ENCODE results near the gene FBRSL1.
"Not testable (repeated sequence)": the region's sequence is repeated elsewhere in the genome, so short reads cannot be mapped to it uniquely, and the experiment has no call there.

FBRSL1 gene

DNA sequence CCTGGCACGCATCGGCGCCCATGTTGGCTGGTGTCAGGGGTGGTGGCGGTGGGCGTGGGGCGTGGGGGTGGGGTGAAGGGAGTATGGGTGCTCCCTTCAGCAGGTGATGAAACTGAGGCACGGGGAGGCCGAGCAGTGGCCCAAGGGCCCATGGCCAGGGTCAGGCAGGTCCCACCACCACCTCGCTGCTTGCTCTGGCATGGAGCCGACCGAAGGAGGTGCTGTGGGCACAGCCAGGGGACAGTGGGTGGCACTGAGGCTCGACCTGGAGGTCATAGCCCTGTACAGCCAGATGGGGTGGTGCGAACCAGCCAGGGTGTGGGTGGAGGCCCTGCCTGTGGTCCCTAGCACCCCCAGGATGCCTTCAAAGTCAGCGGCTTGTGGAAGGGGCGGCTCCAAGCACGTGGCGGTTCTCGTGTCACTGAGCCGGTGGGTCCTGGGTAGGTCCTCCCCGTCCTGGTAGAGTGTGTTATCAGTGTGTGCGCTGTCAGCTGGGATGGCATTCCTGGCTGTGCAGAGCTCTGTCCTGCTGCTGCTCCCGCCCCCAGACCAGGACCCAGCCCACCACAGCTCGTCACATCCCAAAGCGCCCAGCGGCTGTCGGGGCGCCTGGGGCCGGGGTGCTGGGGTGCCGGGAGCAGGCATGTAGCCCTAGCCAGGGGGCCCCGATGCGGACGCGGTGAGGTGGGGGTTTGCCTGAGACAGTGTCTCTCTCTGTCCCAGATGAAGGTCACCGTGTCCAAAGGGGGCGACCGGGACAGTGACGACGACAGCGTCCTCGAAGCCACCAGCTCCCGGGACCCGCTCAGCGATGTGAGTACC, 35.3 kb downstream of the FBRSL1 start:
- no peak for DNase-seq (ENCODE audit: low spot score)

DNA sequence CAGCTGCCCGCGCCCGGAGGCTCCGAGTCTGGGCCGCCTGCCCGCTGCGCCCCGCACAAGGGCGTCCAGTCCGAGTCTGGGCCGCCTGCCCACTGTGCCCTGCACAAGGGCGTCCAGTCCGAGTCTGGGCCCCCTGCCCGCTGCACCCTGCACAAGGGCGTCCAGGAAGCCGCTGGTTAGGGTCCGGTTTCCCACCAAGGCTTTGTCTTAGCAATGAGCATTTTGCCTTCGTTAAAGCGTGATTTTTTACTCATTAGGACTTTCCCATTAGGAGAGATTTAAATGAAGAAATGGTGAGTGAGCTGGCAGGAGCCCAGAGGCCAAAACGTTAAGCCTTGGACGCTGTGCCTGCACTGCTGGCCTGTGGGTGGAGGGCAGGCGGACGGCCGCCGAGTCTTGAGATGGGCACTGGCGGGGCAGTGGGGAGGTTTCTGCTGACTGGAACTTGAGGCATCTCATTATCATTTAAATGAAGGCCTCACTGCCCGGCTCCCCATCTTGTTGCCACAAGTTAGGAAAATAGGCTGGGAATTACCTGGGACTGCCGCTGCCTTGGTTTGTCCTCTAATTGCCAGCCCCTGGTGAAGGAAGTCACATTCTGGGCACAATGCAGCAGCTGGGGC, 36.0 kb downstream of the FBRSL1 start:
- no peak for DNase-seq (ENCODE audit: low spot score)

DNA sequence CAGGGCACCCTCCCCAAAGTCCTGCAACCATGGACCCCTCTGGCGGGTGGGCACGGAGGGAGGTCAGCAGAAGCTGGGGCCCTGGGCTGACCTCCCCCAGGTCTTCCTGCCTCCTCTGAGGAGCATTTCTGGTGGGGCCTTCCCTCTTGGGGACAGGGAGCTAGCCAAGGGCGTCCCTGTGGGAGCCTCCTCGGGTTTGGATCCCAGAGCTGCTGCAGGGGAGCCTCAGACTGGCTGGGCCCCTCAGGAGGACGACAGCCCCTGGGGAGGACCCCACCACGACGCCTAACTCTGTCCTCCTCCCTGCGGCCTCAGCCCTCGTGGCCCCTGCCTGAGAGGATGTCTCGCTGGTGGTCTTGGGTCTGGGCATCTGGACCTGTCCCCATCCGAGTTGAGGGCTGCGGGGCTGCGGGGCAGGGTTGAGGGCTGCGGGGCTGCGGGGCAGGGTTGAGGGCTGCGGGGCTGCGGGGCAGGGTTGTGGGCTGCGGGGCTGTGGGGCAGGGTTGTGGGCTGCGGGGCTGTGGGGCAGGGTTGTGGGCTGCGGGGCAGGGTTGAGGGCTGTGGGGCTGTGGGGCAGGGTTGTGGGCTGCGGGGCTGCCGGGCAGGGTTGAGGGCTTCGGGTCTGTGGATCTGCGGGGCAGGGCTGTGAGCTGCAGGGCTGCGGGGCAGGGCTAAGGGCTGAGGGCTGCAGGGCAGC, 37.4 kb downstream of the FBRSL1 start:
- no peak for DNase-seq (ENCODE audit: low spot score)

DNA sequence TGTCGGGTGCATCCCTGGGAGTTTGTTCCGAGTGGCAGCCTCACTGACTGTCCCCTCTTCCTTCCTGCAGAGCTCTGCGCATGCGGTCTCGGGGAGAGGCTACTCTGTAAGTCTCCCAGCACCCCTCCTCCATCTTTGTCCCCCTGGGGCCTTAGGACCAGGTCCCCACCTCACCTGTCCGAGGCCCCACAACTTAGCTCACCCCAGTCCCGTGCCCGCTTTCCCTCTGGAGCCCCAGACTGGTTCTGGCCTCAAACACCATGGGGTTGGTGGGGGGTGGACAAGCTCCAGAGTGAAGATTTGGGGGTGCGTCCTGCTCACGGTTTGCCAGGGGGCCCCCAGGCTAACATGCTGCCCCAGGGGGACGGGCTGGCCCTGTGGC, 37.9 kb downstream of the FBRSL1 start:
- DNase-seq (ENCODE audit: low spot score) = no peak

DNA sequence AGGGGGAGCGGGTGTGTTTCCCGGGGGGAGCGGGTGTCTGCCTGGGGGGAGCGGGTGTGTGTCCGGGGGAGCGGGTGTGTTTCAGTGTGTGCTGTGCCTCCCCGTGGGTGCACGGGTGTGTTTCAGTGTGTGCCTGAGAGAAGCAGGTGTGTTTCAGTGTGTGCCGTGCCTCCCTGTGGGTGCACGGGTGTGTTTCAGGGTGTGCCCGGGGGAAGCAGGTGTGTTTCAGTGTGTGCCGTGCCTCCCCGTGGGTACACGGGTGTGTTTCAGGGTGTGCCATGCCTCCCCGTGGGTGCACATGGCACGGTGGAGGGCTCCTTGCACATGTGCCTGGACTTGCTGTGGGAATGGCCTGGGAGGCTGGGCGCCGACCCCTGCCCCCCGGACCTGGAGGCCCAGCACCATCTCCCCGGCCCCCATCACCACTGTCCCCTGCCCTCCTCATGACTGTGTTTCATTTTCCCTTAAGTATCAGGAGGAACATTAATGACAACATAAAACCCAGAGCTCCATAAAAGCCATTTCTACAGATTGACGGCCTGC, 38.7 kb downstream of the FBRSL1 start:
- DNase-seq (ENCODE audit: low spot score) = no peak

DNA sequence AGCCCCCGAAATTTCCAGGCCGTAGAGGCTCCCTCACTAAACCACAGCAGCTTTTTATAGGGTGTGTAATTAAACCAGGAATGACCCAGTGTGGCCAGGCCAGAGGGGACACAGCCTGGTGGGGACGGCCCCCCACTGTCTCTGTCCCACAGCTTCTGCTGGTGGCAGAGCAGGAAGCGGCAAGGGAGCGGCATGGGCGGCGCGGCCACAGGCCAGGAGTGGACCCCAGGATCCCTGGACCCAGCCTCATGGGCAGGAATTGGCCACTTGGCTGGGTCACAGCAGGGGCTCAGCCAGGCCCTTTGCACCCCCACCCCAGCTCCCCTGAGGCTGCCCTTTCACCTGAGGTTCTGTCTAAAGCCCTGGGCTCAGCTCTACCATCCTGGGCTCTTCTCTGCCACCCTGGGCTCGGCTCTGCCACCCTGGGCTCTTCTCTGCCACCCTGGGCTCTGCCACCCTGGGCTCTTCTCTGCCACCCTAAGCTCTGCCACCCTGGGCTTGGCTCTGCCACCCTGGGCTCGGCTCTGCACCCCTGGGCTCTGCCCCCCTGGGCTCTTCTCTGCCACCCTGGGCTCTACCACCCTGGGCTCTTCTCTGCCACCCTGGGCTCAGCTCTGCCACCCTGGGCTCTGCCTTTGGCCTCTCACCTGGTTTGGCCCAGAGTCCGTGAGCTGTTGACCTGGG, 39.3 kb downstream of the FBRSL1 start:
- DNase-seq (ENCODE audit: low spot score) = no peak

DNA sequence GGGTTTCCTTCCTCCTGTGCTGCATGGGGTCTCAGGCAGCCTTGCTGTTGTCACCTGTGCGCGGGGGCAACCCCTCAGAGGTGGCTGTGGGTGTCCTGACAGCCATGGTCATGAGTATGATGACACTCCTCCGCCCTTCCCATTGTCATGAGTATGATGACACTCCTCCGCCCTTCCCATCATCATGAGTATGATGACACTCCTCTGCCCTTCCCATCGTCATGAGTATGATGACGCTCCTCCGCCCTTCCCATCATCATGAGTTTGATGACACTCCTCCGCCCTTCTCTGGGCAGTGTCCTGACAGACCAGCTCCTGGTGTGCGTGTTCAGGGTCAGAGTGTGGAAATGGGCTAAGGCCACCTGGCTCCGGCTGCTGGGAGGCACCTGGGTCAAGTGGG, 40.0 kb downstream of the FBRSL1 start:
- no peak for DNase-seq (ENCODE audit: low spot score)

DNA sequence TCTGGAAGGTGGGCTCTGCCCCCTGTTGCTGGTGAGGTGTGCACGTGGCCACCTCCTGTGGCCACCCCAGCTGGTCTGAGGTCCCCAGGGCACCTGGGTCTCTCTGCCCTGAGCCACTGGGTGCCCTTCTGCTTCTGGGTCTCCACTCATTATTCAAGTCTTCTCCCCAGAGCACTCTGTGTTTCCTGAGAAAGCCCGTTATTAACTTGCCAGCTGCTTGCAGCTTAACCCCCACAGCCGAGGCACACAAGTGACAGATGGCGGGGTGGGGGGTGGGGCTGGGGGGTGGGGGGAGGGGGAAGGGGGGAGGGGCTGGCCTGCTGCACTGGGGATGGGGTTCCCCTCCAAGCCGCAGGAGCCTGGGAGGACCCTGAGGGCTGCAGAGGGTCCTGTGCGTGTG, 40.5 kb downstream of the FBRSL1 start:
- no peak for DNase-seq (ENCODE audit: low spot score)

DNA sequence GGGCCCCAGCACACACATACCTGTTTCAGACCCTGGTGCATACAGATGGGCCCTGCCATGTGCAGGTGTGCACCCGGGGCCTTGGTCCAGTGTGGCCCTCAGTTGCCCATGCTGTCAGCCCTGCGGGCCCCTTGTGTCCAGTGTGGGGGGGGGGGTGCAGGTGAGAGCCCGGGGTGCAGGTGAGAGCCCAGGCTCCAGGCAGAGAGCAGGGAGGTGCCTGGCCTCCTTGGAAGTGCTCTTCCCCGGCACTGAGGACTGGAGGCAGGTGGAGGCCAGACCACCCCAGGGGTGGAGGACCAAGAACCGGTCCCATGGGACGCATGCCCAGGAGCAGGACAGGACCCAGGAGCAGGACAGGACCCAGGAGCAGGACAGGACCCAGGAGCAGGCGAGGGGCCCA, 40.9 kb downstream of the FBRSL1 start:
- no peak for DNase-seq (ENCODE audit: low spot score)

DNA sequence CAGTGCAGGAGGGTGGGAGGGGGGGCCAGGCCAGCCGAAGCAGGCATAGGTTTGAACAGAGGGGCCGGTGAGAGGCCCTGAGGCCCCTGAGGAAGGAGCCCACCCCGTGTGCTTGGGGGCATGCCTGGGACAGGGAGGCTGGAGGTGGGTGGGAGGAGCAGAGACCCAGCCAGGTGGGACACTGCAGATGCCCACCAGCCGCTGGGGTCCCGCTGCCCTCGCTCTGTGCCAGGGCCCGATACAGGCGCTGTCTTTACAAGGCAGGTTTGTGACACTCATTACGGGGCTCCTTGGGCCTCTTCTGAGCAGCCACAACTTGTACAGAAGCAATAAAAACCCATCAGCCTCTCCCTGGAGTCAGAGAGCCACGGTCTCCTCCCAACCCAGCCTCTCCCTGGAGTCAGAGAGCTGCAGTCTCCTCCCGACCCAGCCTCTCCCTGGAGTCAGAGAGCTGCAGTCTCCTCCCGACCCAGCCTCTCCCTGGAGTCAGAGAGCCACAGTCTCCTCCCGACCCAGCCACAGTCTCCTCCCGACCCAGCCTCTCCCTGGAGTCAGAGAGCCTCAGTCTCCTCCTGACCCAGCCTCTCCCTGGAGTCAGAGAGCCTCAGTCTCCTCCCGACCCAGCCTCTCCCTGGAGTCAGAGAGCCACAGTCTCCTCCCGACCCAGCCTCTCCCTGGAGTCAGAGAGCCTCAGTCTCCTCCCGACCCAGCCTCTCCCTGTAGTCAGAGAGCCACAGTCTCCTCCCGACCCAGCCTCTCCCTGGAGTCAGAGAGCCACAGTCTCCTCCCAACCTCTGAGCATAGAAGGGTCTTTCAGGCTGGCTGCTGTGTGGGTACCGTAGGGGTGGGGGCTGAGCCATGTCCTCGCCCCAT, 43.0 kb downstream of the FBRSL1 start:
- not testable (repeated sequence) for DNase-seq (ENCODE audit: low spot score)

DNA sequence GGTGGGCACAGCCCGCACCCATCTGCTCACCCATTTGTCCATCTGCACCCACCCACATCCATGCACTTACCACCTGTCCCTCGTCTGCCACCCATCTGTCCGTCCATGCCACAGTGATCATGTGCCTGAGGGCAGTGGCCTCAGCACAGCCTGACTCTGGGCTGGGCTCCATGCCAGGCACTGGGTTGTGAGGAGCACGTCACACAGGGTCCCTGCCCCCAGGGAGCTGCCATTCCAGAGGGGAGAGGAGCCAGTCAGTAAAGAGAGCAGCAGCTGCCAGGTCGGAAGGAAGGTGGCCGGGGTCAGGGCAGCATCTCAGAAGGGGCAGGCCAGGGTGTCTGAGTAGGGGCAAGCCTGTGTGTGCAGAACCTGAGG, 43.6 kb downstream of the FBRSL1 start:
- DNase-seq (ENCODE audit: low spot score) = no peak

DNA sequence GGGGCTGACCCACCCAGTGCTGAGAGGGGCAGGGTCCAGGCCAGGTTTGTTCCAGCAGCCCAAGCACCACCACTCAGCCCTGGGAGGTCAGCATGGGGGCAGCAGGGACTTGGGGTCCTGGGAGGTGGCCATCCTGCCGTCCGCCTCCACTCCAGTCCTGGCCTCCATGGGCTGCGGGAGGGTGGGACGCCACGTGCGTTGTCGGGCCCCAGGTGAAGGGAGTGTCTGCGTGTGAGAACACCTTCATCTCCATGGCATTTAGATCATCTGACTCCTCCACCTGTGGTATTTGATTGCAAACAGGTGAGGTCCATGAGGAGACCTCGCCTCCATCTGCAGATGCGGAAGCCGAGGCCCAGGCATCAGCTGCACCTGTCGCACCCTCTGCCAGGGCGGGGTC, 44.1 kb downstream of the FBRSL1 start:
- DNase-seq (ENCODE audit: low spot score) = no peak

DNA sequence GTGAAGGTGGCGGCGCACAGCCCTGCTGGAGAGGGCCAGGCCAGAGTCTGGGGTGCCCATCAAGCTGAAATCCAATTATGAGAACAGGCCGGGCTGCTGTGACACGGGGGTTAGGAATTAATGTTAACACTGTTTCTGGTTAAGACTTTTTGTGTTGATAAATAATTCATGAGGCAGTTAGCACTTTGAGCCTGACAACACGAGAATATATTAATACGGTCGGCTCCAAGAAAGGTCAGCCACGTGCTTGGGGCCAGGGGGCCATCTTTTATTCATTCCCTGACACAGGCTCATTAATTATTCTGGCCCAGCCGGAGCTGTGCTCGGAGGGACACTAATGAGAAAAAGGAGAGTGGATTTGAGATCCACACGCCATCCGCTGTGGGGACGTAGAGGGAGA, 45.1 kb downstream of the FBRSL1 start:
- no peak for DNase-seq (ENCODE audit: low spot score)

DNA sequence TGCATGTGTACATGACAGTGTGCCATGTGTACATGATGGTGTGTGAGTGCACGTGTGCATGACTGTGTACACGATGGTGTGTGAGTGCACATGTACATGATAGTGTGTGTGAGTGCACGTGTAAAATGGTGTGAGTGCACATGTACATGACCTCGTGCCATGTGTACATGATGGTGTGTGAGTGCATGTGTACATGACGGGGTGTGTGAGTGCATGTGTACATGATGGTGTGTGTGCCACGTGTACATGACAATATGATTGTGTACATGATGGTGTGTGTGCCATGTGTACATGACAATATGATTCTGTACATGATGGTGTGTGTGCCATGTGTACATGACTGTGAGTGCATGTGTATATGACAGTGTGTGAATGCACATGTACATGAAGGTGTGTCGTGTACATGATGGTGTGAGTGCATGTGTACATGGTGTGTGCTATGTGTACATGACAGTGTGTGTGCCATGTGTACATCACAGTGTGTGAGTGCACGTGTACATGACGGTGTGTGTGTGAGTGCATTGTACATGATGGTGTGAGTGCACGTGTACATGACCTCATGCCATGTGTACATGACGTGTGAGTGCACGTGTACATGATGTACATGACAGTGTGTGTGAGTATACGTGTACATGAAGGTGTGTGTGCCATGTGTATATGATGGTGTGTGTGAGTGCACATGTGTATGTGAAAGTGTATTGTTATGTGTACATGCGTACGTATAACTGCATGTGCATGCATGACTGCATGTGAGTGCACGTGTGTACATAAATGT, 46.3 kb downstream of the FBRSL1 start:
- no peak for DNase-seq (ENCODE audit: low spot score)

DNA sequence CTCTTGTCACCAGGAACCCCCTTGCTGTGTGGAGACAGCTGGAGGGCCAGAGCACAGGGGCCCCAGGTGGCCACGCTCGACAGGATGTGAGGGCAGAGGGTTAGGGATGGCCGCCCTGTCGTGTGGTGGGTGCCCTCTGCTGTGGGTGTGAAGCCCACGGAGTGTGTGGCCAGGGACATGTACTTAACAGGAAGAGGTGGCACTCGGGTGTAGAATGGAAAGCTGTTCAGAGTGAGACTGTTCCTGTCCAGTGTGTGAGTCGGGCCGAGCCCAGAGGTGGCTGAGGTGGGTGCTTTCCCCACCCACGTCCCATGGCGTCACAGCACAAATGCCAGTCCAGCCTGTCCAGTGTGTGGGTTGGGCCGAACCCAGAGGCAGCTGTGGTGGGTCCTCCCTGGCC, 47.1 kb downstream of the FBRSL1 start:
- no peak for DNase-seq (ENCODE audit: low spot score)

DNA sequence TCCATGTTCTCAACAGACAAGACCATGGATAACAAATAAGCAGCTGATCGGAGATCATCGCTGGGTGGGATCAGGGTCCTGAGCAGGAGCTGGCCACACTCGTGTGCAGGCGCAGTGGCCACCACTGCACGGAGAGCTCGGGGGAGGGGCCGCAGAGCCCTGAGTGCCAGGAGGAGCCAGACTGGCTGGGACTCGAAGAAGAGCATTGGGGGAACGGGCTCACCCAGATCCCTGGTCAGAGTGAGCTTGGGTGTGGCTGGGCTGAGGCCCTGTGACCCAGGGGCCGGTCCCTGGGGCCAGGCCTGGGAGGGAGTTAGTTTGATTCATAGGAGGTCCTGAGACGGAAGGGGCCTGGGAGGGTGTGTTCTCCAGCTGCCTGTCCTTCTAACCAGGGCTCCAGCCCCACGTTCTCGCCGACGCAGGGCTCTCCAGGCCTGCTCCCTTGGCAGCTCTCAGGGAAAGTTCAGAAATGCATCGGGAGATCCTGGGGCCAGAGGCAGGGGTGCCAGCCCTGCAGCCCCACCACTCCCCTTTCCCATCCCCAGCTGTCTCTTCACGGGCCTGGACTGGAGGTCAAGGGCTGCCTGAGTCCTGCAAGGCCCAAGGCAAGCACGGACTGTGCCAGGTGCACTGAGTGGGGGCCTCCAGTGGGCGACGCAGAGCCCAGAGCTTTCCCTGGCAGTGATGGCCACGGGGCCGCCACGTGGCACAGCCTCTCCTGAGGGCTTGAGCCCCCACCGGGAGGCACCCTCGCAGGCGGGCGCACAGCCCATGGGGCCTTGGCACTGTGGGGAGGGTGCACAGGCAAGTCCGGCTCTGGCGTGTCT, 48.1 kb downstream of the FBRSL1 start:
- no peak for DNase-seq (ENCODE audit: low spot score)

DNA sequence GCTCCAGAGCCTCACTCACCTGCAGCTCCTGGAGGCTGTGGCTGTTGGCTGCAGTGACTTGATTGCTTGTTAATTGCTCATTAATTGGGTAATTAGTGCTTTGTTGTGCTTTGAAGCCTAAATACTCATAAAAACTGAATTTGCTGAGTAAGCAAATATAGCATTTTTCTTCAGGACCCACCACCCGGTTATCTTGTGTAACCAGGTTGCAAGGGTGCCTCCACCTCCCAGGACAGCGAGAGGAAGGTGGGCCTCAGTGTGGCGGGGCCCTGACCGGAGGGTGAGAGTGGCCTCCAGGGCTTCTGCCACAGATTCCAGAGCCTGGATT, 48.7 kb downstream of the FBRSL1 start:
- no peak for DNase-seq (ENCODE audit: low spot score)

DNA sequence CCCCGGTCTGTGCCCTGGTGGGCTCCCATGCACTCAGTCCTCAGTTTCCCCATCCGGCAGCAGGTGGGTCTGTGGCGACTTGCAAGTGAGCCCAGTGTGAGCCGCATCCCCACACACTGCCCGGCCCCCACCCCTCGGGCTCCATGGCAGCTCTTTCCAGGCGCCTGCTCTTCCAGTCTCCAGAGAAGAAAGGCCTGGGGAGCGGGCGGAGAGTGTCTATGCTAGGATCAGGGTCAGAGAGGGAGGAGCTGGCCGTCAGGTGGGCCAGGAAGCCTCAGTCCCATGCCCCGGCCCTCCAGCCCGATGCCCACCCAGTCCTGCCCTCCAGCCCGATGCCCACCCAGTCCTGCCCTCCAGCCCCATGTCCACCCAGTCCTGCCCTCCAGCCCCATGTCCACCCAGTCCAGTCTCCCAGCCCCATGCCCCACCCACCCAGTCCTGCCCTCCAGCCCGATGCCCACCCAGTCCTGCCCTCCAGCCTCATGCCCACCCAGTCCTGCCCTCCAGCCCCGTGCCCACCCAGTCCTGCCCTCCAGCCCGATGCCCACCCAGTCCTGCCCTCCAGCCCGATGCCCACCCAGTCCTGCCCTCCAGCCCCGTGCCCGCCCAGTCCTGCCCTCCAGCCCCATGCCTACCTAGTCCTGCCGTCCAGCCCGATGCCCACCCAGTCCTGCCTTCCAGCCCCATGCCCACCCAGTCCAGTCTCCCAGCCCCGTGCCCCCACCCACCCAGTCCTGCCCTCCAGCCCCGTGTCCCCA, 49.2 kb downstream of the FBRSL1 start:
- no peak for DNase-seq (ENCODE audit: low spot score)

DNA sequence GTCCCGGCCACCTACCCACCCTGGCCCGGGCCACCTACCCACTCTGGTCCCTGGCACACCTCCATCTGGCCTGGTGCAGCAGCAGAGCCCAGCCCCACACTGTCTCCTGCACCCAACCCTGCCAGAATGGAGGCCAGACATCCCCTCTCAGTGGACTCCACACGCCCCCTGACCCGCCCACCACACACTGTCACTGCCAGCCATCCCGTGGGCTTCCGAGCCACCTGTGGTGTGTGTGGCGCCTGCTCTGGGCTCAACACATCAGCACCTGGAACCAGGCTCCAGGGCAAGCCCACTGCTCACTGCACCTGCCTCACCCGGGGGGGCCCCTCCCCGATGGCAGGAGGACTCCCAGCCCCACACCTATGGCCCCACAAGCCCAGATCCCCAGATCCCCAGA, 50.5 kb downstream of the FBRSL1 start:
- DNase-seq (ENCODE audit: low spot score) = no peak
